ENCODE data around the gene CCDC18.
"Not testable (repeated sequence)": the region's sequence is repeated elsewhere in the genome, so short reads cannot be mapped to it uniquely, and the experiment has no call there.

CCDC18 gene

GRCh38 chr1:93220716-93221115, 40.2 kb downstream of the CCDC18 start:
- DNase-seq; in situ Hi-C loops (cut with HindIII; ENCODE audit: low pct_ligation_motif_present, low pct_unique_long_range_greater_than_20kb, low sequenced_read_pairs): not testable (repeated sequence)

DNA sequence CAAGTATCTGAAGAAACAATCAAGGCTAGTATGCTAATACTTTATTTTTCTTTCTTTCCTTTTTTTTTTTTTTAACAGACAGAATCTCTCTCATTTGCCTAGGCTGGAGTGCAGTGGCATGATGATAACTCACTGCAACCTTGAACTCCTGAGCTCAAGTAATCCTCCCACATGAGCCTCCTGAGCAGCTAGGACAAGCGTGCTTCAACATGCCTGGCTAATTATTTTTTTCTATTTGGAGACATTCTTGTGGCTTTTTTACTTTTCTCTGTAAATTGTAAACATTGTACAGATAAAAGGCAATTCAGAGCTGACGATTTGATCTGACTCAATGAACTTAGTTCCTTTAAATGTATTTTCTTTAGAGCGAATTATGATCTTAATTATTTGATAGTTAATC, 41.4 kb downstream of the CCDC18 start:
- in situ Hi-C loops (cut with HindIII; ENCODE audit: low pct_ligation_motif_present, low pct_unique_long_range_greater_than_20kb, low sequenced_read_pairs), result no loop called here
- DNase-seq, result no peak

DNA sequence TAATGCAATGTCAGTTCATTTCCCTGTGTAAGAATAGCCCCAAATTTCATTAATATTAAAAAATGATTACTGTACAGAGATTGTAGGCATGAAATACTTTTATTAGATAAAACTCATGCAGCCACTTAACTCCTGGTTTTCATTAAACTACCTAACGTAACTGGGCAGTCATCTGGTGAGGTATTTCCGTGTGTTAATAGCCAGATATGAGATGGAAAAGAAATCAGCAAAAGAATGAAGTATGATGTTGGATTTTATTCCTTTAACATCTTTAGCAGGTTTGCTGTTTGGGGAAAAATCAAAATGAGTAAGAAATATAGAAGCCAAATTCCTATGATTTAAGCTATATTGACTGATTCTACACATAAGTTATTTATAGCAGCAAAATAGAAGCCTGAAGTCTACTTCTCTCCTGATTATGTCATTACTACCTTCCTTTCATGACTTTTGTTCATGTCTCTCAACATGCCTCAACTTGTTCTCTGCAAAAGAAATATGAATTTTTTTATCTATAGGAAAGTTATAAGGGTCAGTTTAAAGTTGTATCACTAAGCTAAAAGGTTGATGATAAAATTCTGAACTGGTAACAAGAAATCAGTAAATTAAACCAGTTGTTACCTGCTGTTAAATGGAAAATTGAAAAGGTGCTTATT, 42.6 kb downstream of the CCDC18 start:
- DNase-seq, result no peak
- in situ Hi-C loops (cut with HindIII; ENCODE audit: low pct_ligation_motif_present, low pct_unique_long_range_greater_than_20kb, low sequenced_read_pairs), result no loop called here

GRCh38 chr1:93235261-93235660, 54.7 kb downstream of the CCDC18 start:
- in situ Hi-C loops (cut with HindIII; ENCODE audit: low pct_ligation_motif_present, low pct_unique_long_range_greater_than_20kb, low sequenced_read_pairs), result no loop called here
- no peak for DNase-seq

DNA sequence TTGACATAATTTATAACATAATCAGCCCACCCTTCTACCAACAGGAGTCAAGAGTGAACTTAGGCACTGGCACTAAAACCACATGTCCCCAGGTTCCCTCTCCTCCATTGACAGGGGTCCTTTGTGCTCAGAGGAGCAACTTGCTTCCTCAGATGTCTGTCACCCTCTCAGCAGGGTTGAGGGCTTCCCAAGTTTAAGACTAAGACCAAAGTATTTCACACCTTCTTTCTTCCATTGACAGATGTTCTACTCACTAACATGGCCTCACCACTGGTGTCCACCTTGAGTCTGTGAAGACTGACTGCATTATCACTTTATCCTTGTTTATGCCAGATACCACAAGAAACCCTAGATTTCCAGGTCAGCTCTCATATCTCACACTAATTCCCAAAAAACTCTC, 56.5 kb downstream of the CCDC18 start:
- DNase-seq, result no peak
- in situ Hi-C loops (cut with HindIII; ENCODE audit: low pct_ligation_motif_present, low pct_unique_long_range_greater_than_20kb, low sequenced_read_pairs), result no loop called here

DNA sequence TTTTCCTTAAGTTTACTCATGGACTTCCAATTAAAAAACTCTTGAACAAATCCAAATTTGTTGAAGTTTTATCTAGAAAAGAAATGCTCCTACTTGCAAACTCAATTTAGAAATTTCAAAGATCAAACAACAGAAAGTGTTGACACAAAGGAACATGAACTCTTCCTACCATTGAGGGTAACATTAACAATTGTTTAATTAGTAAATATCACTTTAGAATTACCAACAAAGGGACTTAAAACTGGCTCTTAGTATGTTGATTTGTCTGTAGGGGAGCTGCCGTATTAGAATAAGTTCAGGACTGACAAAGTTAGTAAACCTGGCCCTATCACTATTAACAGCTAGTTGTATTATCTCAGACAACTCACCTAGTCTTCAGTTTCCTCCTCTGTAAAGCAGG, 57.9 kb downstream of the CCDC18 start:
- in situ Hi-C loops (cut with HindIII; ENCODE audit: low pct_ligation_motif_present, low pct_unique_long_range_greater_than_20kb, low sequenced_read_pairs), result no loop called here
- DNase-seq, result no peak

DNA sequence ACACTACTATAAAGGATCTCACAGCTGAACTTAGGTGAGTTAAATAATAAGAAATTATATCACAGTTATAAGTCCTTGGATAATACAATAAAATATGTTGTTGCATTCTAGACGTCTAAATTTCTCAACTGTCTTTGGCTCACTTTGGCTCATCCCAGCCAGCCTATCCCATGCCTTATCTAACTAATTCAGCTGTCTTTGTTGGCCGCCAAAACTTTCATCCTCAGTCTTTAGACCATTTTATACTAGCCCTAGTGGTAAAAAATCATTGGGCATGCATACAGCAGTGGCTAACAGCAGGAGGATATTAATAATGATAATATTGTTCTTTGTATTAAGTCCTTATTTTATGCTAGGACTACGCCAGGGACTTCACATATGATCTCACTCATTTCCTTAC, 59.3 kb downstream of the CCDC18 start:
- in situ Hi-C loops (cut with HindIII; ENCODE audit: low pct_ligation_motif_present, low pct_unique_long_range_greater_than_20kb, low sequenced_read_pairs), result no loop called here
- no peak for DNase-seq

- in situ Hi-C loops (cut with HindIII; ENCODE audit: low pct_ligation_motif_present, low pct_unique_long_range_greater_than_20kb, low sequenced_read_pairs); DNase-seq: not testable (repeated sequence)
These were observed 62.7 kb downstream of the CCDC18 start for GRCh38 chr1:93243233-93243632.

GRCh38 chr1:93244298-93245069, 64.0 kb downstream of the CCDC18 start:
- no peak for DNase-seq
- in situ Hi-C loops (cut with HindIII; ENCODE audit: low pct_ligation_motif_present, low pct_unique_long_range_greater_than_20kb, low sequenced_read_pairs), result no loop called here

DNA sequence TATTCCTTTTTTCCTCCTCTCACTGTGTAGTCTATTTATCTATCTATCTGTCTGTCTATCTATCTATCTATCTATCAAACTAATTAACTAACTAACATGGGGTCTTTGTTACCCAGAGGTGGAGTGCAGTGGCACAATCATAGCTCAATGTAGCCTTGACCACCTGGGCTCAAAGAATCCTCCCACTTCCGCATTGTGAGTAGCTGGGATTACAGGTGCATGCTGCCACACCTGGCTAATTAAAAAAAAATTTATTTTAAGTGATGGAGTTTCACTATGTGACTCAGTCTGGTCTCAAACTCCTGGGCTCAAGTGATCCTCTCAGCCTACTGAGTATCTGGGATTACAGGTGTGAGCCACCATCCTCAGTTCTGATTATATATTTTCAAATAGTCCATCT, 71.4 kb downstream of the CCDC18 start:
- DNase-seq, result no peak
- in situ Hi-C loops (cut with HindIII; ENCODE audit: low pct_ligation_motif_present, low pct_unique_long_range_greater_than_20kb, low sequenced_read_pairs), result no loop called here

- no peak for DNase-seq
- in situ Hi-C loops (cut with HindIII; ENCODE audit: low pct_ligation_motif_present, low pct_unique_long_range_greater_than_20kb, low sequenced_read_pairs), result no loop called here
These were observed 72.1 kb downstream of the CCDC18 start for GRCh38 chr1:93252598-93252997.

GRCh38 chr1:93253516-93253915, 73.0 kb downstream of the CCDC18 start:
- in situ Hi-C loops (cut with HindIII; ENCODE audit: low pct_ligation_motif_present, low pct_unique_long_range_greater_than_20kb, low sequenced_read_pairs), result no loop called here

GRCh38 chr1:93255222-93256079, 74.9 kb downstream of the CCDC18 start:
- in situ Hi-C loops (cut with HindIII; ENCODE audit: low pct_ligation_motif_present, low pct_unique_long_range_greater_than_20kb, low sequenced_read_pairs), result no loop called here
- peak; percentile 43 for DNase-seq

More at GRCh38 chr1:93253516-93253915, 73.0 kb downstream of the CCDC18 start:
- no peak for DNase-seq

GRCh38 chr1:93256433-93256832, 75.9 kb downstream of the CCDC18 start:
- DNase-seq, result no peak
- in situ Hi-C loops (cut with HindIII; ENCODE audit: low pct_ligation_motif_present, low pct_unique_long_range_greater_than_20kb, low sequenced_read_pairs), result no loop called here

GRCh38 chr1:93257889-93258288, 77.4 kb downstream of the CCDC18 start:
- in situ Hi-C loops (cut with HindIII; ENCODE audit: low pct_ligation_motif_present, low pct_unique_long_range_greater_than_20kb, low sequenced_read_pairs), result no loop called here
- no peak for DNase-seq

- in situ Hi-C loops (cut with HindIII; ENCODE audit: low pct_ligation_motif_present, low pct_unique_long_range_greater_than_20kb, low sequenced_read_pairs); DNase-seq: not testable (repeated sequence)
These were observed 80.2 kb downstream of the CCDC18 start for GRCh38 chr1:93260726-93261125.

DNA sequence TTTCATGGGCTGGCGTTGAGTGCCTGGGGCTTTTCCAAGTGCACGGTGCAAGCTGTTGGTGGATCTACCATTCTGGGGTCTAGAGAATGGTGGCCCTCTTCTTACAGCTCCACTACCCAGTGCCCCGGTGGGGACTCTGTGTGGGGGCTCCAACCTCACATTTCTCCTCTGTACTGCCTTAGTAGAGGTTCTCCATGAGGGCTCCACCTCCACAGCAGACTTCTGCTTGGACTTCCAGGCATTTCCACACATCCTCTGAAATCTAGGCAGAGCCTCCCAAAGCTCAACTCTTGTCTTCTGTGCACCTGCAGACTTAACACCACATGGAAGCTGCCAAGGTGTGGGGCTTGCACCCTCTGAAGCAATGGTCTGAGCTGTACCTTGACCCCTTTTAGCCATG, 82.1 kb downstream of the CCDC18 start:
- DNase-seq, result peak; percentile 14
- in situ Hi-C loops (cut with HindIII; ENCODE audit: low pct_ligation_motif_present, low pct_unique_long_range_greater_than_20kb, low sequenced_read_pairs), result no loop called here

- DNase-seq; in situ Hi-C loops (cut with HindIII; ENCODE audit: low pct_ligation_motif_present, low pct_unique_long_range_greater_than_20kb, low sequenced_read_pairs): not testable (repeated sequence)
These were observed 88.4 kb downstream of the CCDC18 start for GRCh38 chr1:93268888-93269287.

DNA sequence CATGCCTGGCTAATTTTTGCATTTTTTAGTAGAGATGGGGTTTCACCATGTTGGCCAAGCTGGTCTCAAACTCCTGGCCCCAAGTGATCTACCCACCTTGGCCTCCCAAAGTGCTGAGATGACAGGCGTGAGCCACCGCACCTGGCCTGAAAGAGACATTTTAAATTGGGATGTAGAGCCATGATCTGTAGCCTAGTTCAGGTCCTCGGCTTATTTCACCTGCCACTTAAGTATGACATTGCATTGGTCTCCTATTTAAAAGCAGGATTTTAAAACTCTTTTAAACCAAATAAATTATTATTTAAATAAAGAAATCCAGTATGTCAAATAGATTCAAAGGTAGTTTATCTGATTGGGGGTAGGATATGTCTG, 94.7 kb downstream of the CCDC18 start:
- DNase-seq; in situ Hi-C loops (cut with HindIII; ENCODE audit: low pct_ligation_motif_present, low pct_unique_long_range_greater_than_20kb, low sequenced_read_pairs): not testable (repeated sequence)

Measured in ACHN (cell line).